HS-5 (cell line): ENCODE measurements around the gene LSAMP.

Experiments
- DNase-seq: peaks from one replicate; pipeline ENCODE4 v3.0.0-alpha.2; 2012; ENCODE audit warnings: low read depth

LSAMP gene

DNA sequence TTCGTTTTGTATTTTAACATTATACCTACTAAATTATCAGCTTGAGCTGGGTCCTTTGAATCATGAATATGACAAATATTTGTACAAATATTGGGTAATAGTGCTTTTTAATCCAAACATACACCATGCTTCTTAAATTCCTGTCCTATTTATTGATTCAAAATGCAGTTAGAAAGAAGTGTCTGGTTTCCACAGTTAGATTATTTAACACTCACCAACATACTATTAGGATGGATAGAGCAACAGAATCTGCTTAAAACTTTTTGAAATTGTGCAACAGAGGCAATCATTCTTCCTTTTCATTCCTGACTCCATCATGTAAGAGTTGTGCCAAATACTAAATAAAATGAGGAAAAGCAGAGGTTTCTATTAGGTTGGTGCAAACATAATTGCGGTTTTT, 281.2 kb downstream of the LSAMP start:
- no peak for DNase-seq

DNA sequence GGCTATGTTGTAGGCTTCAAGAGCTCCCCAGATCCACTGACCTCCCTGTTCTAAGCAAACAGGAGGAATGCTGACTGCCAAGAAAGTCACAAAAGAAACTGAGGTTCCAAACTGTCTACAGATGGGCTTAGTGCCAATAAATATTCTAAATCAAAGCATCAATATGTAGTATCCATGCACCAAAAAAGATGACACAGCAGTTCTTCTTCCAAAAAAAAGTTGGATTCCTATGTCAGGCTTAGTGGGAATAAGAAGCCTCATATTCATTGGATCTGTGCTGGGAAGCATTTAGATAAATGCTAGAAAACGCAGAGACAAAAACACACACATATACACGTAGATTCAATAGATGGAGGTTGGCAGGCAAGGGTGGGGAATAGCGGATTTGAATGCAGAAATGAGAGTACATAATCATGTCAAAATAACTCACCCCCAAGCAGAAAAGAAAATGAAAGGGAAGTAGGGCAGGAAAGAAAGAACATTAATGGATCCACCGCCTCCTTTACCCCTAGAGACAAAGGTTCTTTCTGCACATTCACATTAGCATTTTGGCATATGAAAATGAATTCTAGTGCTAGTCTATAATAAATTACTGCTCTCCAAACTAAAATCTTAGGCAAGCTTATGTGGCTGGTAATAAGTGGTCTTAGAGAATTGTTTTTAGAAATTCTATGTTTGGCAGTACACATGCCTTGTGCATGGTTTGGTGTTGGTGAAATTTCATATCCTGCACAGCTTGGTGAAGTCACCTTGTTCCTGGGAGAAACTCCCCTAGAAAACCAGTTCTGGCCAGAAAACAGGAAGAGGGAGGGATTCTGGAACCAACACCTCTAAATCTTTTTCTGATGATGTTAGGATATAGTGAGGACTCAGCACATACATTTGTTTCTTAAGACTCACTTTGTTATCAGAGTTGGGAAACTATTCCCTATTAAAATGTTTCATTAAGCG, 283.4 kb downstream of the LSAMP start:
- no peak for DNase-seq

DNA sequence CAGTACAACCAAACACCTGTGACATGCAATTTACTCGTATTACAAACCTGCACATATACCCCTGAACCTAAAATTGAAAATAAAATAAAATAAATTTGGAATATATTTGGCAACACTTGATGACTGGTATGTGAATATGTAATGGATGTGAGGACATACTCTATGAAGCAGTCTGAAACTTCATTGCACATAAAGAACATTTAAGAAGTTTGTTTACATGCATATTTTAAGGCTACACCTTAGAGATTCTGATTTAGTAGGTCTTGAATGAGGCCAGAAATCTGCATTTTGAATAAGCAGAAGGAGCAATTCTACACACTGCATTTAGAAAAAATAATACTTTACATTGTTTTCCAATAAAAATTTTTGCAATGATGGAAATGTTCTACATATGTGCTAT, 284.7 kb downstream of the LSAMP start:
- DNase-seq: no peak

DNA sequence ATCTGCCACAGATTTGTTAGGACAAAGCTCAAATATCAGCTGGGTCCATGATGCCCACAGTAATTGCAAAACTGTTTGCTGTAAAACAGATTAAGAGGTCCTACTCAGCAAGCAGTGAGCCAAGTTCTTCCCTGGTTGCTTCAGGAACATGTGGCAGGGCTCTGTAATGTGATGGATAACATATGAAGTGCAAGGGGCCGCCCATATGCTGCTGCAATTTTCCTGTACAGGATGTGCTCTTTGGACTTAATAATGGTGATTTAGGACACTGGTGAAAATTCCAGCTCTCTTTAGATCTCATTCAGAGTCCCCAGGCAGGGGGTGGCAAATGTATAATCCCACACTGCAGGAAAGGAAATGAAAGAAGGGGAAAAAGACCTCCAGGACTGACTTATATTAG, 289.4 kb downstream of the LSAMP start:
- no peak for DNase-seq

DNA sequence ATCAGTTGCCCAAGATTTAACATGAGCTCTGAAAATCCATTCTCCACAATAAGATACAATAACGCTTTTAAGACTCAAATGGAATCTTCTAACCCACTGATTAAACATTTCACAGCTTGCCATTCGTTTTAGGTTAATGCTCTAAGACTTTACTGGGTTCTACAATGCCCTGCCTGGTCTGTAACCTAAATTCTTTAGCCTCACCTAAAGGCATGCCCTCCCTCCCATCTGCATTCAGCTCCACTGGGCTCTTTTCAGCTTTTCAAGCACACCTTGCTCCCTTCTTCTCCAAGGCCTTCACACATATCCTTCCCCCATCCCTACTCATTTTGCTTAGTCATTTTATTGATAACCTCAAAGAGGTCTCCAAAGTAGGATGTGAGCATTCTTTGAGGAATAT, 290.9 kb downstream of the LSAMP start:
- DNase-seq: no peak

DNA sequence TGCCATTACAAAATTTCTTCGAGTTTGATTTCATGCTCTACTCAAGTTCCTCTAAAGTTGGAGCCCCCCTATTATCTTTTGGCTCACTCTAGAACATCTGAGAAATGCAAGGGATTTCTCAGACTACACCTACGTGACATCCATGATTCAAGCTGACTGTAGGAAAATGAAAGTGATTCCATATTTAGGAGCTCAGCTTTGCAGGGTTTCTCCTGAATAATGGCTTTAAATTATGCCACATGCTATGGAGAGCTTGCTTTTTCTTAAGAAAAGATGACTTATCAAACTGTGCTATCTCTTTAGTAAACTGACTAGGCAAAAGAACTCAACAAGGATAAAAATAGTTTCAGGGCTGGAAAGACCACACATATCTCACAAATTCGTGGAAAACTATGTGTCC, 292.1 kb downstream of the LSAMP start:
- no peak for DNase-seq

DNA sequence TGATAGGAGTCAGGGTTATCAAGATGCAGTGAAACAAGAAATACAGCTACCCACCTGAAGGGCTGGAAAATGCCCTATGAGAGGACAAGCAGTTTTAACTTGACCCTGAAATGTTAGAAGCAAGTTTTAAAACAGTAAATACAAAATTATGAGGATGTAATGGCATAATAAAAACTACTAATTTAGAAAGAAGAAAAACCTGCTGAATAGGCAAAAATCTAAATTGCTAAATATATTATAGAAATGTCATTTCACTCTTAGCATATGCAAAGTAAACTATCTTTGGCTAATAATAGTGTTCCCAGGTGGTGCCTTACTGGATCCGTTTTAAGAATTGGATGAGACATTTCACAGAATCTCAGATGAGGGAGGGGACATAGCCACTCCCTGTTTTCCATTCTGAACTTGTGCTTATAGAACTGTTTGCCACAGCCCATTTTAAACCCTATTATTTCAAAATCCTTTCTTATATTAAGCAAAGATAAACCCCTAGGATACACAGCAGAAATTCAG, 294.6 kb downstream of the LSAMP start:
- no peak for DNase-seq

DNA sequence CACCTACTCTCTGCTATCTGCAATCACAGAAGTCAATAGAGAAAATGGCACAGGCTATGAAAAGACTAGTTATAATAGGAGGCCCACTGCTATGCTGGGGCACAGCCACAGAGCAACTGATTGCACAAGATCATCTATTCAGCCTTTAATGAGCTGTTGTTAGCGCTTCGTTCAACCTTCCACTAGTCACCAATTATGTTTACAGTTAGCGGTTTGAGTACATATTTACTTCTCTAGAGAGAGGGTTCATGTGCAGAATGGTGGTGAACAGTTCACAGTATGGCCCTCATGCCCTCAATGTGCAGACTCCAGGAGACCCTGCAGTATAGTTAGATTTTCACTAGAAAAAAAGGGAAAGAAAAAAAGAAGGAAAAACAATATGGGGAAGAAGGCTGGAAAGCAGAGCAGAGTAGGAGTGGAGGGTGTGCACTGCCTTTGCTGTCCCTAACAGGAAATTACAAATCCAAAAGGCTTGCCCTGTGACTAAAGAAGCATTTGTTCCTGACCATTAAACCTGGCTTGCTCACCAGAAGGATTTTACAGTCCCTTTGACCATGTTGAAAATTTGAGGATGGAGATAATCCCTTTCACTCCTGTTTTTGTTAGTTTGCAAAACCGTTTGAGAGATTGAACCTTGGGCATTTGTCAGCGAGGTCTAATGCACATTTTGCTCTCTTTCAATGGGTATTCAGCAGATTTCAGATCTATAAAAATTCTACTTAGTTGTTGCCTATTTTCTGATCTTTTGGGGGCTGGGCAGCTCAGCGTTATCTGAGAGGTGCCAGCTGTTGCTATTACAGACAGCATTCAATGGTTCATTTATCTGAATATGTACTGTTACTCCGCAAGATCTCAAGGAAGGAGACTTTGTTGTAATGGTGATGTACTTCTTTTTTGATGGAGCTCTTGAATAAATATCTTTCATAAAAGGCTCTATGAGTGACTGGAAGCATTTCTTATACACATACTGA, 296.1 kb downstream of the LSAMP start:
- DNase-seq: peak; percentile 16

DNA sequence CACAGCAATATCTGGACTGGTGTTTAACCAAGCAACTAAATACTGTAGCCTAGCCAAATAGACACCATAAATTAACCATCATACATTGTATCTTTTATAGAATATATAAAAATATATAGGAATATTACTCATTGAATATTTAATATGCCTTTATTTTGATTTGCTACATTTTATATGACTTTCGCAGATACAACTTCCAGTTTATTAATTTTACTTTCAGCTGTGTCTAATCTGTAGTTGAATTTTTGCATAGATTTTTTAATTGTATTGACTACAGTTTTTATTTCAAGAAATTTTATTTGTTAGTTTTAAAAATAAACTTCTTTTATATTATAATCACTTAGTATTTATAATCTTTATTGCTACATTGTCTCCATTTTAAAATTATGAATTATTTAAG, 299.7 kb downstream of the LSAMP start:
- no peak for DNase-seq

DNA sequence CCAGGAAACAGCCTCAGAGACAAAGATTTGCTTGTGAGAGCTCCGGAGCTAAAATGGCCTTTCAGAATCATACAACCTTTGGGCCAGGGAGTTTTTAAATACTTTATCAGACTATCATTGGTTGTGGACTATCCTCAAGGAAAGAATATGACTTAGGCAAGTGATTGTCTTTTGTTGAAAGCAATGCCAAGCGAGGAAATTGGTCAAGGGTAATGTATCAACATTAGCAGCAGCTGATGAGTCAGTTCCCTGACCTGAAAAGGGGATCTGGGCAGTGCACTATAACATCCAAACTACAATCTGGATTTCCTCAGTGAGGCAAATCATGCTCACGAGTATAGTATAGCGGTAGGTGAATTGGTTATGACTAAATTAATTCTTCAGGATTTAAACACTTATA, 303.6 kb downstream of the LSAMP start:
- no peak for DNase-seq

DNA sequence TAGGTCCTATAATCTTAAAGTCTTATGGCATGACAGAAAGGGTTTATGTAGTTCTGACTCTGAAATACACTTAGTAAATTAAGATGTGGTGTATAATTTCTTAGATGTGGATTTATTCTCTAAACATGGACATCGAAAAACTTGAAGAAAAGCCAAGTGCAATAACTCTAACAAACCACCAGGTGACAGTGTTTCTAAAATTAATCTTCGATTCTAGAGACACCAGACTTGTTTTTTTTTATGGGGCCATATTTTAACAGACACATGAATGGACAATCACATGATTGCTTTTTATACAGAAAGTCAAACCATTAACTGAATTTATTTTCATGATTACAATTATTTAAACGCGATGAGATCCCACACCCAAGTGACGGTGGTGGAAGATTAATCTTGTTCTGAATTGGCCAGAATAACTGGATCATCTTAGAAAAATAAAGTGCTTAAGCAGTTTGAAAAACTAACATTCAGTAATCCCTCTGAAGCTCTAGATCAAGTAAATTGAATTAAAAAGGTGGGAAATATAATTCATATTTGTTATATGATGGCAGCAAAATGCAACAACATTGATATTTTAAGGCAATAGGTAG, 305.1 kb downstream of the LSAMP start:
- DNase-seq: peak; percentile 24

DNA sequence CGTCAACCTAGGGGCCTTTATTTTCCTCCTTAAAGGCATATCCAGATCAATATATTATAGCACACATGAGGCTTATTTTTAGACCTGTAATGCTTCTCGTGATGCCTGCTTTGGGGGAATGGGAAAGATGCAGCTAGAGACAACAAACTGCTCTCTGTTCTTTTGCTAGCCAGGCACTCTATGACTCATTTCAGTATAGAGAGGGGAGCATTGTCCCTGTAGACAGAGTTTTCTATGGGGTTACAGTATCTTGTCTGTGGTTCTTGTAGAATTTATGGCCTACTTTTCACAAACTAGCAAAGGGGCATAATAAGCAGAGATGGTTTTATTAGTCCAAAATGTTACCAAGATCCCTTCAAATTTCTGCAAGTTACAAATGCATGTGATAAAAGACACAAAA, 305.6 kb downstream of the LSAMP start:
- DNase-seq: no peak

DNA sequence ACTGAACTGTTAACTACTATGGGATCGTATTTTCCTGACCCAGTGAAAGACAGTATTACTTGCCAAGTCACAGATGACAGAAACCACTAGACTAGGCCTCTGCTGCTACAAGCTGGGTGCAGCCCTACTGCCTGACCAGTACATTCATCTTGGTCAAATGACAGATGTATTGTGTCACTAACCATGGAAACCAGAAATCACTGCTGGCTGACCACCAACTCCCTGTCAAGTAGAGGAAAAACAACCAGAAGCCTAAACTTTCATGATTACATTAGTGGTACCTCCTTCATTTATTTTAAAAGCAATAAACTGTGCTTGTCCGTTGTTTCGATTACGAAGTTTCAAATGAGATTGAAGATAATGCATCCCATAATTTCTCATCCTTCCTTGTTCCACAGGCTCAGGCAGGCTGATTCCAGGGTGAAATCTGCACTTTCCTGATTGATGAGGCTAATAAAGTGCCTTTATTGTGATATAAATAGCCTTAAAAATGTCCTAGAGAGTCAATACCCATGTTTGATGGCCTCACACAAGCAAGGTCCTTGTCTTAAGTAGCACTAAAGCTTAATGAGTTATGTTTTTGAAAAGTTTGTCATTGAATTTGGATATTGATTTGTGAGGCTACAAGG, 309.7 kb downstream of the LSAMP start:
- no peak for DNase-seq

DNA sequence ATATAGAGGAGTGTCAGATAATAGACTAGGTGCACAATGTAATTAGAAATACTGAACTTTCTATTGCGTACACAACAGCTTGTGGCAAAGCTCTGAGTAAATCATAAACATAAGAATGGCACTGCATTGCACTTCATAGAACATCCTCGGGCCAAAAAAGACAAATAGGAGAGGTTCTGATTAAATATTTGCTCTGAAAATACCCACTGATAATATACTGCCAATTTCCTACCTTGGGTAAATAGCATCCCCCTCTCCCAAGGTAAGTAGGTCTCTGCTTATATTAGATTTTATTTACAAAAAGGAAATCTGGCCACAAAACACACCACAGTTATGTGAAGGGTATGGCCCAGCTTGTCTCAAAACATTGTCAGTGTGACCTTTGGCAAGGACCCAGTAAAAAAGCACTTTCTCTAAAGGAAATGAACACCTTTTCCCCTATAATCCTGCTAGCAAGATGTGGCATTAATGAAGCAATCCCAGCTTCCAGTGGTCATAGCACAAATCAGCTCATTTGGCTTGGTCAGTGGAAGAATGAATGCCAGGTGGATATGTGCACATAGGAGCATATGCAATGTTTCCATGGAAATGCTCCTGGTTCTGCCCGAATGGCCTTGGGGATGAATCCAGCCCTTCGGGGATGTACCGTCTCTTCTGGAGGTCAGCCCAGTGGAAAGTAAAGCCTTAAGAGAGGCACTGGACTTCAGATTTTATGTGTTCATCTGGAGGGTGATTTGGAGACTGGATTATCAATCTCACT, 315.9 kb downstream of the LSAMP start:
- DNase-seq: no peak

DNA sequence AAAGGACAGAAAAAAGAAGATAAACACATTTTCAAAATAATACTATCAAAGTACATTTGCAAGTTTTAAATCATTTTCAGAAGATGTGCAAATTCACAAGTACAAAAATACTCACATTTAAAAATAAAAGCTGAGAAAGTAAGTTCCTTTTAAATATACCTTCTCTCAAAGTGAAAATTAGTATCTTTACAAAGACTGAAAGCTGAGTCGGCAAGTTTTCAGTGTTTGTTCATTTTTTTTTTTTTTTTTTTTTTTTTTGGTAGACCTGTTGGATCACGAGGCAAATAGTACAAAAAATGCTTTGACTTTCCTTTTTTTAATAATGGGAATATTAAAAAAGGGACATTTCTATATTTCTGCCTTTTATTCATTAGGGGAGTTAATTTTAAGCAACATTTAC, 317.8 kb downstream of the LSAMP start:
- no peak for DNase-seq

DNA sequence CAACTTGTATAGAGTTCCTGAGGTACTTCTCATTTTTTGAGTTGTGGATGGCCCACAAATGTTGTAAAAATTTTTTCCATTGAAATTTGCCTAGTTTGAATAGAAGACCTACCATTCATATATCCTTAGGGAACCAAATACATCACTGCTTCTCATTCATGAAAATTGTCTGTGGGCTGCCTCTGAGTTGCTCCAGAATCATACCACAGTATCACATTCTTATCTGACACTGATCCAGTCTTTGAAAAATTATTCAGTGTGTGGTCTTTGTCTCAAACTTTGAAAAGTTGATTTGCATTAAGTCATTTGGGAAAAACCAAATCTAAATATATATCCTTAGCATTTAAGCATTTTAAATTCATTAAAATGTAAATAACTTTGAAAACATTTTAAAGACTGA, 321.1 kb downstream of the LSAMP start:
- no peak for DNase-seq

DNA sequence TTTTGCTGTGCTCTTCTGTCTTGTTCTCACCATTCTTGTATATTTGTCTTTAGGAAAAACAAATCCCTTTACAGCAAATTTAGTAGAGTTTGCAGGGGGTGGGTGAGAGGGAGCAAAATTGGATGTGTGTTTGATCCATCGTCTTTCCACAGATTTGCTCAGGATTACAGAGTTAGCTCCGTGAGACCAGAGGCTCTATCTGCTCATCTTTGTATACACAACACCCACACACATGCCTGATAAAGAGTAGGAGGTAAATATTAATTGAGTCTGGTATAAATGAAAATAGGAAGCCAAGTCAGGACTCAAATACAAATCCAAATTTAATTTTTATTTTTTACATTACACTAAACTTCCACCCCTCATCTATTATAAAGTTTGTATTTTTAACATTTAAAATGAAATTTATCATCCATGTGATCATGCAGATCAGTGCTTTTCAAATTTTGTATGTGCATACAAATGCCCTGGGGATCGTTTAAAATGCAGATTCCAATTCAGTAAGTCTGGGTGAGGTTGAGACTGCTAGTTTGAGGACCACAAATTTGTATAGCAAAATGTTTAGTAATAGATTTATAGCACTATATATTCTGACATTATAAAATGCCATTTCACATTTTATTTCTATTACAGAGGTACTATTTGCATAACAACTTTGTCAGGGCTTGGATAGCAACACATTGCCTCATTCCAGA, 326.7 kb downstream of the LSAMP start:
- DNase-seq: no peak

DNA sequence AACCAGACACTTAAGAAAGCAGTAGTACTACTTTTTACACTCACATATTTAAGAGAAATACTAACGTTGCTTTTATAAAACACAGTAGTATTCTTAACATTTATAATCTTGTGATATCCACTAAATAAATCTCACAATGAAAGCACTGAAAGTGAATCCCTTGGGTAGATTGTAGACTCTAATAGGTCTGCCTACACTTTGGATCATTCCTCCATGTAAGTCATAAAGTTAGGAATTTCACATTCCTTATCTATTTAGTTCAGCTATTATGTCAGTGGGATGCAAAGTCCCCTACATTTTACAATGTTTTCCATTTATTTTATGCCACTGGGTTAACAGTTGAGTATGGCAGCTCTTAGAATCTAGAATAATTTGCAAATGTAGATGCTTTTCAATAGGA, 330.7 kb downstream of the LSAMP start:
- DNase-seq: no peak

DNA sequence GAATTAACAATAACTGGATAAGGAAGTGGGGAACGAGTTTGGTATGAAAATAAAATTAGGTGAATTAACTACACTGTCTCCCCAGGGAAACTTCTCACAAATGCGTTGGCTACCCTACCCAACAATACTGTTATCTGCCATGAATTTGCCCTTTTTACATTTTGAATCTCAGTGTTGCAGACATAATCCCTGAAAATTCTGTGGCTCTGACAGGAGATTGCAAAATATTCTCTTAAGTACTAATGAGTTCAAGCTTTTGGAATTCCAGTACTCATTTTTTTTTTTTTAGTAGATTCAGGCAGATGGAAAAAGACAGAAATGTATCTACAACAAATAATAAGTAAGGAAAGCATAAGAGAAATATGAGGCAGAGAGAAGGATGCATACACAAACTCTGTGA, 332.6 kb downstream of the LSAMP start:
- peak; percentile 16 for DNase-seq

DNA sequence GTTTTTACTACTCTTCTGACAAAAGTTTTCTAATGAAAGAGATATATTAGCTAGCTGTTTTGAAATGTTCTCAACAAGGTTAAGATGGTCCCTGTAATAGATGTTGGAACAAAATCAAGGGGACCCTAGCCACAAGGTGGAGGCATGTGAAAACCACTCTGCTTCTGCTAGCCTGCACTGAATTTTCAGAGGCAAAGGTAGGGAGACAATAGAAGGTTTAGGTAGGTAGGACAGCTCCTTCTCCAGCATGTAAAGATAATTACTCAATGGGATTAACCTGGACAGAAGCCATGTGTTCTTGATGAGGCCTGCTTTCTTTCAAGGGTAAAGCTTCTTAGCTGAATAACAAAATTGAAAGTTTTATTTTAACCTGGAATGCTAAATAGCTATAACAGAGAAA, 333.5 kb downstream of the LSAMP start:
- no peak for DNase-seq
